Loucy (cell line): ENCODE data around the gene VSX2.

Source experiments
- H2AFZ ChIP-seq: fragments of 200-600 bp; sonication (generic); 2 replicates; pipeline ENCODE4 v1.6.0; 2016; ENCODE audit warnings: antibody characterized with exemption, mild to moderate bottlenecking, low read length, moderate library complexity
- H3F3A ChIP-seq: fragments of 200-600 bp; 2 replicates; pipeline ENCODE4 v1.6.0; 2016; ENCODE audit warnings: antibody characterized with exemption, low read depth, mild to moderate bottlenecking
- H3K27me3 ChIP-seq: fragments of 200-600 bp; sonication (generic); 2 replicates; pipeline ENCODE4 v1.6.1; 2014; ENCODE audit warnings: low read length, mild to moderate bottlenecking; ENCODE audit not compliant: insufficient read depth, poor library complexity, severe bottlenecking
- H3K36me3 ChIP-seq: fragments of 200-600 bp; sonication (generic); 2 replicates; pipeline ENCODE4 v1.6.1; 2016; ENCODE audit warnings: low read length; ENCODE audit not compliant: insufficient read depth
- H3K4me1 ChIP-seq: fragments of 200-600 bp; sonication (generic); 2 replicates; pipeline ENCODE4 v1.5.1; 2014; ENCODE audit warnings: low read length, mild to moderate bottlenecking; ENCODE audit not compliant: insufficient read depth, poor library complexity, severe bottlenecking
- H3K4me2 ChIP-seq: fragments of 200-600 bp; sonication (generic); 2 replicates; pipeline ENCODE4 v1.6.0; 2014; ENCODE audit warnings: antibody characterized with exemption, low read length, low read depth, mild to moderate bottlenecking; ENCODE audit not compliant: poor library complexity, severe bottlenecking
- H3K4me3 ChIP-seq: fragments of 200-600 bp; sonication (generic); 2 replicates; pipeline ENCODE4 v1.5.1; 2014; ENCODE audit warnings: low read length, mild to moderate bottlenecking, mixed read lengths; ENCODE audit not compliant: poor library complexity, severe bottlenecking
- H3K79me2 ChIP-seq: fragments of 200-600 bp; sonication (generic); 2 replicates; pipeline ENCODE4 v1.6.1; 2014; ENCODE audit warnings: low read length; ENCODE audit not compliant: insufficient read depth
- H3K9ac ChIP-seq: fragments of 200-600 bp; sonication (generic); 2 replicates; pipeline ENCODE4 v1.6.0; 2014; ENCODE audit warnings: mild to moderate bottlenecking, low read depth, low read length, moderate library complexity; ENCODE audit not compliant: poor library complexity, severe bottlenecking
- H3K9me2 ChIP-seq: fragments of 200-600 bp; sonication (generic); replicated peaks from 2 replicates; pipeline ENCODE4 v1.6.1; 2016; ENCODE audit warnings: low read depth, low read length, mixed read lengths
- H3K9me3 ChIP-seq: fragments of 200-600 bp; sonication (generic); 2 replicates; pipeline ENCODE4 v1.6.1; 2014; ENCODE audit warnings: mild to moderate bottlenecking, antibody characterized with exemption, low read length, low read depth; ENCODE audit not compliant: insufficient read depth
- H4K20me1 ChIP-seq: fragments of 200-600 bp; sonication (generic); 2 replicates; pipeline ENCODE4 v1.6.0; 2014; ENCODE audit warnings: antibody characterized with exemption, low read length, mild to moderate bottlenecking; ENCODE audit not compliant: insufficient read depth, poor library complexity, severe bottlenecking
- EZH2phosphoT487 ChIP-seq: fragments of 200-600 bp; IDR thresholded peaks from 2 replicates; pipeline ENCODE4 v1.6.1; 2018; ENCODE audit warnings: antibody characterized with exemption, mild to moderate bottlenecking, moderate library complexity, borderline replicate concordance
- TF ChIP-seq, protein P1 (sequence below): fragments of 200-600 bp; sonication (generic); conservative IDR thresholded peaks from 2 replicates; pipeline ENCODE4 v1.5.1; 2014; ENCODE audit warnings: mild to moderate bottlenecking, antibody characterized with exemption, low read length

VSX2 gene

DNA sequence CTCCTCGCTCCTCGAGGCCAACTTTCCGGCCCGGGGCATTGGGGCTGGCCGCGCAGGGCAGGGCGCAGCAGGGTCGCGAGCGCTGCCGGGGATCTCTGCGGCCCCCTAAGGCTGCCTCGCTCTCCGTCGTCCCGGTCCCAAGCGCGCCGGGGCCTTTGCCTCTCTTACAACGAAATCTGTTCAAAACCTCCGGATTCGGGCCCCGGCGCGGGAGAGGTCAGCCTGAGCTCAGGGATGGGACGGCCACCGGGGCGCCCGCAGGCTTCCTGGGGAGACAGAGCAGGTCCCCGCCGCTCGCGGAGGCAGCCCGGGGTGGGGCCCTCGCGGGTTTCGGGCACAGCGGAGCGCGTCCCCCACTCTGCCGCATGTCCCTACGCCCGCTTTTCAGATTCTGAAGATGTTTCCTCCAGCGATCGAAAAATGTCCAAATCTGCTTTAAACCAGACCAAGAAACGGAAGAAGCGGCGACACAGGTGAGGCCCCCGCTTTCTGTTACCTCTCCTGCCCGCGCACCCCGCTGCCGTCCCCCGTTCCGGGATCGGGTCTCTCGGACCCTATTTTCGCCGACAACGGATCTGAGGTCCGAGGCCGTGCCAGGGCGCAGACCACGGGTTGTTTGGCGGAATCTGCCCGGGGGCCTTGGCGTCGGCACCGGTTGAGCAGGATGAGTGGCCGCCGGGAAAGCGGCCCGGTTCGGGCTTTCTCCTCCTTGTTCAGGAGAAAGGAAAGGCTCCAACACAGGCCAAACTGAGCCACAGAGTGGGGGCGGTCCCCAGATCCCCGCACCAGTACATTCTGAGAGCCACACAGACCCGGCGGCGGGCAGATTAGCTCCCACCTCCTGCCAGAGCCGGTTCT is 1.8 kb downstream of the VSX2 start:
- no peak overlapping the region for H3K4me2 ChIP-seq

DNA sequence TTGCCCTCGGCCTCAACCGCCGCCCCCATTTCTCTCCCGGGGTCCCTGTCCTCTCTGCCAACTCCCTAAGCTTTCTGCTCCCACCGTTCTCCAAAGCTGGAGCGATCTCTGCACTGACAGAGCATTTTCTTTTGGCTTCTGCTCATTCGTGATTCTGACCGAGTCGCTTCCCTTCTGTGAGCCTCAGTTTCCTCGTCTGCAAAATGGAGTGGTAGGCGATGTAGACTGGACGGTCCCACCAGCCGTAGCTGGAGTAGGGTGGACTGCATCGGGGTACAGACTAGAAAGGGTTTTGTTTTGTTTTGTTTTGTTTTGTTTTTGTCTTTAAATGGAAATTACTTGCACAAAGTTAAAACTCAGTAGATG is 2.4 kb downstream of the VSX2 start:
- Histone ChIP-seq H2AFZ (no peak overlapping the region), H4K20me1 (no peaks in the 10 kb centered on the region), H3K9me3 (no peaks in the 10 kb centered on the region), H3K36me3 (no peaks in the 10 kb centered on the region), H3K4me2 (no peak overlapping the region), H3K4me3 (no peak overlapping the region), H3K79me2 (no peaks in the 10 kb centered on the region), H3K9me2 (no peaks in the 10 kb centered on the region), H3K9ac (no peak overlapping the region), H3F3A (no peaks in the 10 kb centered on the region), H3K27me3 (no peaks in the 10 kb centered on the region), H3K4me1 (no peaks in the 10 kb centered on the region)
- no peak for TF ChIP-seq EZH2phosphoT487
- TF ChIP-seq, protein P1, sequence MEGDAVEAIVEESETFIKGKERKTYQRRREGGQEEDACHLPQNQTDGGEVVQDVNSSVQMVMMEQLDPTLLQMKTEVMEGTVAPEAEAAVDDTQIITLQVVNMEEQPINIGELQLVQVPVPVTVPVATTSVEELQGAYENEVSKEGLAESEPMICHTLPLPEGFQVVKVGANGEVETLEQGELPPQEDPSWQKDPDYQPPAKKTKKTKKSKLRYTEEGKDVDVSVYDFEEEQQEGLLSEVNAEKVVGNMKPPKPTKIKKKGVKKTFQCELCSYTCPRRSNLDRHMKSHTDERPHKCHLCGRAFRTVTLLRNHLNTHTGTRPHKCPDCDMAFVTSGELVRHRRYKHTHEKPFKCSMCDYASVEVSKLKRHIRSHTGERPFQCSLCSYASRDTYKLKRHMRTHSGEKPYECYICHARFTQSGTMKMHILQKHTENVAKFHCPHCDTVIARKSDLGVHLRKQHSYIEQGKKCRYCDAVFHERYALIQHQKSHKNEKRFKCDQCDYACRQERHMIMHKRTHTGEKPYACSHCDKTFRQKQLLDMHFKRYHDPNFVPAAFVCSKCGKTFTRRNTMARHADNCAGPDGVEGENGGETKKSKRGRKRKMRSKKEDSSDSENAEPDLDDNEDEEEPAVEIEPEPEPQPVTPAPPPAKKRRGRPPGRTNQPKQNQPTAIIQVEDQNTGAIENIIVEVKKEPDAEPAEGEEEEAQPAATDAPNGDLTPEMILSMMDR: no peak

More for the DNA sequence above, 1.8 kb downstream of the VSX2 start:
- Histone ChIP-seq H4K20me1 (no peaks in the 10 kb centered on the region), H3K9ac (no peak overlapping the region), H3K4me1 (no peaks in the 10 kb centered on the region), H3K79me2 (no peaks in the 10 kb centered on the region), H3K9me2 (no peaks in the 10 kb centered on the region), H3K36me3 (no peaks in the 10 kb centered on the region), H3K9me3 (no peaks in the 10 kb centered on the region), H3F3A (no peaks in the 10 kb centered on the region), H3K27me3 (no peaks in the 10 kb centered on the region), H3K4me3 (no peak overlapping the region), H2AFZ (no peak overlapping the region)
- TF ChIP-seq, protein P1: no peak
- no peak for TF ChIP-seq EZH2phosphoT487

DNA sequence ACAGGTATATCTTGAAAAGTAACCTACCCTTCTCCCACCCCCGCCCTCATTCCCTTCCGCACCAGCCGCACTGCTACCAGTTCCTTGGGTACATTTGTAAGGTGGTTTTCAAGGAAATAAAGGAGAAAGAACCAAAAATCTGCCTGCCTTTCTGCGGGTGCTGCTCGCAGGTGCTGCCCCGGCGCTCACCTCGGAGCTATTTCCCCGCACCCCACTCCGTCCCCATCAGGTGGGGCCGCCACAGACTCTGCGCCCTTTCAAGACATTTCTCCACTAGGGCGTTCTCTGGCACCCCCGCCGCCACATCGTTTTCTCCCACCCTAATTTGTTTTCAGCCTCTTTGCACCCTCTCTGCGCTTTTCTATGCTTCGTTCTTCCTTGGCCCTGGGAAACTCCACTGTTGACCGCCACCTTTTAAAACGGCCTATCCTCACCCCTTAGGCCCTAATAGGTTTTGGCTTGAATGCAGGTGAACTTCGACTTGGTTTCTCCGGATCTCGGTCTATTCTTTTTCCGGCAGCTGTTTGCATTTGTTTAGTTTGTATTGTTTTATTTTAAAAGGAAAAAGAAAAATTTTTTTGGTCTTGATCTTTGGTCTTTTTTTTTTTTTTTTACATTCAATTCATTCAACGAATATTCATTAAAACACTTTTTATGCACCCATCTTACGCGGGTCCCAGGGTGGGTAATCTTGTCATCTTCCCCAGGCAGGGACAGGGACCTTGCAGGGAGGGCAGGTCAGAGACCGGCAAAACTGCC is 3.0 kb downstream of the VSX2 start:
- Histone ChIP-seq H3K4me2 (no peak overlapping the region), H3K9me2 (no peaks in the 10 kb centered on the region), H3K9me3 (no peaks in the 10 kb centered on the region), H3K79me2 (no peaks in the 10 kb centered on the region), H3K4me1 (no peaks in the 10 kb centered on the region), H2AFZ (no peak overlapping the region), H3K4me3 (no peak overlapping the region), H3K36me3 (no peaks in the 10 kb centered on the region), H3K9ac (no peak overlapping the region), H4K20me1 (no peaks in the 10 kb centered on the region), H3K27me3 (no peaks in the 10 kb centered on the region), H3F3A (no peaks in the 10 kb centered on the region)
- no peak for TF ChIP-seq EZH2phosphoT487
- TF ChIP-seq, protein P1: no peak
